HepG2 (cell line): ENCODE results near the gene NUDT8. TPM values are rescaled to one million over a fixed set of nuclear protein-coding genes. Genes with fewer than 3 reads are reported as not detected.

Experiments
- ATF5 ChIP-seq: sonication (generic); formaldehyde crosslinking; IDR thresholded peaks from 2 replicates; pipeline ENCODE4 v1.4.0; 2020; ENCODE audit warnings: mild to moderate bottlenecking, low read depth, missing genetic modification reagents
- CBX2 ChIP-seq, 2 experiments: fragments of 200-600 bp in 1 of 2; sonication (generic); formaldehyde crosslinking in 1 of 2; IDR thresholded peaks; 2 replicates each; pipeline versions ENCODE4 v1.7.0 to v1.8.1; 2018 to 2022; ENCODE audit warnings: low read depth in 2 of 2, low read length in 1 of 2, mild to moderate bottlenecking in 1 of 2, missing genetic modification reagents in 1 of 2
- FOXA1 ChIP-seq, 2 experiments: fragments of 450-650 bp in 1 of 2; sonication (generic) in 1 of 2; formaldehyde crosslinking in 1 of 2; IDR thresholded peaks; 2 replicates each; pipeline versions ENCODE4 v1.4.0 to v1.6.1; 2016 to 2020; ENCODE audit warnings: missing genetic modification reagents in 1 of 2
- GABPA ChIP-seq, 2 experiments: IDR thresholded peaks; 2 replicates each; pipeline ENCODE4 v1.6.1; 2011 to 2016; ENCODE audit warnings: low read depth in 2 of 2, low read length in 1 of 2, missing biosample characterization in 1 of 2, missing genetic modification characterization in 1 of 2
- HMGXB3 ChIP-seq: sonication (generic); formaldehyde crosslinking; IDR thresholded peaks from 2 replicates; pipeline ENCODE4 v1.4.0; 2020; ENCODE audit warnings: missing genetic modification reagents, borderline replicate concordance
- NFE2 ChIP-seq: sonication (generic); formaldehyde crosslinking; IDR thresholded peaks from 2 replicates; pipeline ENCODE4 v1.4.0; 2020; ENCODE audit warnings: missing genetic modification reagents
- POLR2A ChIP-seq, 2 experiments: IDR thresholded peaks; 2 replicates each; pipeline ENCODE4 v1.6.1; 2011; ENCODE audit warnings: low read depth in 2 of 2, low read length in 2 of 2, mild to moderate bottlenecking in 1 of 2, moderate library complexity in 1 of 2; ENCODE audit not compliant: insufficient read depth in 1 of 2
- RARA ChIP-seq: IDR thresholded peaks from 2 replicates; pipeline ENCODE4 v1.6.1; 2016; ENCODE audit warnings: missing genetic modification reagents, missing compliant biosample characterization
- SAP130 ChIP-seq: IDR thresholded peaks from 2 replicates; pipeline ENCODE4 v1.6.1; 2016; ENCODE audit warnings: low read depth
- TGIF2 ChIP-seq: IDR thresholded peaks from 2 replicates; pipeline ENCODE4 v1.6.1; 2016; ENCODE audit warnings: control low read depth, missing compliant biosample characterization
- THRA ChIP-seq: sonication (generic); formaldehyde crosslinking; IDR thresholded peaks from 2 replicates; pipeline ENCODE4 v1.4.0; 2020; ENCODE audit warnings: missing genetic modification reagents, borderline replicate concordance
- ZBTB26 ChIP-seq: IDR thresholded peaks from 2 replicates; pipeline ENCODE4 v1.6.1; 2016; ENCODE audit warnings: missing compliant biosample characterization, missing genetic modification reagents, borderline replicate concordance
- ZNF33A ChIP-seq: sonication (generic); formaldehyde crosslinking; IDR thresholded peaks from 2 replicates; pipeline ENCODE4 v1.5.1; 2020; ENCODE audit warnings: missing genetic modification reagents, mild to moderate bottlenecking, moderate library complexity, borderline replicate concordance
- ZNF468 ChIP-seq: sonication (generic); formaldehyde crosslinking; IDR thresholded peaks from 2 replicates; pipeline ENCODE4 v1.8.0; 2022; ENCODE audit warnings: mild to moderate bottlenecking, moderate library complexity, missing genetic modification reagents
- ZNF570 ChIP-seq: sonication (generic); formaldehyde crosslinking; IDR thresholded peaks from 2 replicates; pipeline ENCODE4 v1.4.0; 2020; ENCODE audit warnings: mild to moderate bottlenecking, missing genetic modification reagents, borderline replicate concordance
- ZNF629 ChIP-seq: sonication (generic); formaldehyde crosslinking; conservative IDR thresholded peaks from 2 replicates; pipeline ENCODE4 v1.5.0; 2020; ENCODE audit warnings: missing genetic modification reagents
- ZNF878 ChIP-seq: sonication (generic); formaldehyde crosslinking; IDR thresholded peaks from 2 replicates; pipeline ENCODE4 v1.8.1; 2023; ENCODE audit warnings: mild to moderate bottlenecking, missing genetic modification reagents, moderate library complexity
- ZSCAN5A ChIP-seq: sonication (generic); formaldehyde crosslinking; IDR thresholded peaks from 2 replicates; pipeline ENCODE4 v1.8.0; 2022; ENCODE audit warnings: mild to moderate bottlenecking, missing genetic modification reagents, borderline replicate concordance
- polyA plus RNA-seq, 8 experiments: library from polyadenylated mRNA; depleted of rRNA in 3 of 8; stranded (reverse) in 7 of 8; unstranded in 1 of 8; fragments of >200 nt; fragmentation: Illumina TruSeq in 4 of 8; extraction: Trizol in 4 of 8; gene quantifications; 2 replicates each; pipeline versions ENCODE4 v1.2.1 to v1.2.3, GENCODE V29; 2011 to 2016; ENCODE audit warnings: low read depth in 4 of 8, missing spikeins in 1 of 8, mixed read lengths in 1 of 8; ENCODE audit not compliant: insufficient read depth in 1 of 8
- total RNA-seq, 5 experiments: library from RNA; depleted of rRNA; stranded (reverse); fragments of >200 nt; fragmentation: Illumina TruSeq; extraction: Trizol; gene quantifications; 2 replicates each; pipeline ENCODE4 v1.2.3, GENCODE V29; 2016; ENCODE audit warnings: low read depth in 1 of 5

NUDT8 gene
- total and polyA plus RNA-seq, 2 of the 13 experiments (the other 11 are each of a cell fraction or from before 2014, with no cell fraction given), result 6.7 to 25.8 TPM

- TF ChIP-seq ATF5 (CRISPR knock-in tag), result 0 out of 2 replicates have a peak, but pooled peaks have one; percentile 46
- TF ChIP-seq ZBTB26 (CRISPR knock-in tag), result 0 out of 2 replicates have a peak, but pooled peaks have one; percentile 40
- no peak for TF ChIP-seq CBX2 (IDR thresholded peaks at IDR 0.05; ENCODE audit: low read depth, low read length)
- no peak for TF ChIP-seq CBX2 (CRISPR knock-in tag; IDR thresholded peaks at IDR 0.05; ENCODE audit: low read depth)
- peak; percentile 57; the same call in 1 of the 2 replicates for TF ChIP-seq THRA (CRISPR knock-in tag)
- TF ChIP-seq RARA (CRISPR knock-in tag), result no peak
- TF ChIP-seq ZNF629 (CRISPR knock-in tag), result 0 out of 2 replicates have a peak, but pooled peaks have one; percentile 10
- TF ChIP-seq HMGXB3 (CRISPR knock-in tag), result peak; percentile 45; the same call in 1 of the 2 replicates
- TF ChIP-seq ZNF570 (CRISPR knock-in tag), result no peak
- TF ChIP-seq ZNF878, result no peak
- no peak for TF ChIP-seq GABPA (IDR thresholded peaks at IDR 0.05; ENCODE audit: low read depth, low read length)
- TF ChIP-seq GABPA (CRISPR knock-in tag; IDR thresholded peaks at IDR 0.05; ENCODE audit: low read depth), result peak; percentile 74
- TF ChIP-seq FOXA1 (IDR thresholded peaks at IDR 0.05), result no peak
- TF ChIP-seq FOXA1 (CRISPR knock-in tag; IDR thresholded peaks at IDR 0.05), result no peak; the same call in 1 of the 2 replicates
- TF ChIP-seq POLR2A (IDR thresholded peaks at IDR 0.05; ENCODE audit: insufficient read depth in 1 of 2, low read depth in 2 of 2, low read length in 2 of 2), result peak in 1 of 2 experiments; percentile 65; a peak in 2 of 4 replicates
- 0 out of 2 replicates have a peak, but pooled peaks have one; percentile 72 for TF ChIP-seq ZNF33A
- no peak for TF ChIP-seq NFE2 (CRISPR knock-in tag)
- TF ChIP-seq ZNF468, result no peak
- peak; percentile 85 for TF ChIP-seq SAP130 (CRISPR knock-in tag)
- TF ChIP-seq TGIF2 (CRISPR knock-in tag), result no peak
- no peak for TF ChIP-seq ZSCAN5A (CRISPR knock-in tag)
These were observed 648 bp upstream of the NUDT8 start (continued) for GRCh38 chr11:67630228-67630942.
